Smooth muscle cell (in vitro differentiated cells): ENCODE measurements around the gene GTPBP1. TPM values are rescaled to one million over a fixed set of nuclear protein-coding genes. Genes with fewer than 3 reads are reported as not detected.

Experiments used
- DNase-seq: peaks from one replicate; lab custom pipeline; 2025; ENCODE audit not compliant: unreplicated experiment; lab: John Stamatoyannopoulos, UW
- H2AFZ ChIP-seq: fragments of 200-600 bp; sonication (generic); 2 replicates; pipeline ENCODE4 v1.6.0; 2016; ENCODE audit warnings: antibody characterized with exemption, low read depth, mild to moderate bottlenecking
- H3F3A ChIP-seq: fragments of 200-600 bp; sonication (generic); 2 replicates; pipeline ENCODE4 v1.6.0; 2017; ENCODE audit warnings: antibody characterized with exemption, low read depth
- H3K27ac ChIP-seq: fragments of 200-600 bp; sonication (generic); 2 replicates; pipeline ENCODE4 v1.5.1; 2016; ENCODE audit warnings: low read depth, mild to moderate bottlenecking
- H3K27me3 ChIP-seq: fragments of 200-600 bp; sonication (generic); 2 replicates; pipeline ENCODE4 v1.6.1; 2016; ENCODE audit warnings: low read depth, mild to moderate bottlenecking
- H3K36me3 ChIP-seq: fragments of 200-600 bp; sonication (generic); 2 replicates; pipeline ENCODE4 v1.5.1; 2016; ENCODE audit warnings: low read depth
- H3K4me1 ChIP-seq: fragments of 200-600 bp; sonication (generic); 2 replicates; pipeline ENCODE4 v1.5.1; 2016; ENCODE audit warnings: low read depth
- H3K4me2 ChIP-seq: fragments of 200-600 bp; sonication (generic); 2 replicates; pipeline ENCODE4 v1.6.0; 2016; ENCODE audit warnings: mild to moderate bottlenecking
- H3K4me3 ChIP-seq: fragments of 200-600 bp; sonication (generic); 2 replicates; pipeline ENCODE4 v1.5.1; 2016; ENCODE audit warnings: mild to moderate bottlenecking
- H3K79me2 ChIP-seq: fragments of 200-600 bp; sonication (generic); 2 replicates; pipeline ENCODE4 v1.6.0; 2016; ENCODE audit warnings: low read depth, mild to moderate bottlenecking
- H3K9ac ChIP-seq: fragments of 200-600 bp; sonication (generic); 2 replicates; pipeline ENCODE4 v1.6.0; 2016; ENCODE audit warnings: low read depth
- H3K9me3 ChIP-seq: fragments of 200-600 bp; sonication (generic); replicated peaks from 2 replicates; pipeline ENCODE4 v1.5.1; 2016; ENCODE audit warnings: low read depth
- H4K20me1 ChIP-seq: fragments of 200-600 bp; sonication (generic); 2 replicates; pipeline ENCODE4 v1.6.0; 2016; ENCODE audit warnings: low read depth
- CTCF ChIP-seq: fragments of 200-600 bp; sonication (generic); IDR thresholded peaks from 2 replicates; pipeline ENCODE4 v1.5.1; 2017; ENCODE audit warnings: borderline replicate concordance, mild to moderate bottlenecking, antibody characterized with exemption; ENCODE audit not compliant: insufficient read depth, poor library complexity, severe bottlenecking
- WGBS: methylation state at CpG from one replicate; pipeline ENCODE4 v1.1.7; 2016; ENCODE audit warnings: low lambda C conversion rate; 5-methylcytosine and 5-hydroxymethylcytosine counted together
- polyA plus RNA-seq: library from polyadenylated mRNA; unstranded; fragments of >200 nt; fragmentation: Nextera tagmentation; extraction: Ambion mirVana; gene quantifications from 2 replicates; pipeline ENCODE4 v1.2.1, GENCODE V29; 2016
- total RNA-seq: library from RNA; depleted of rRNA; stranded (reverse); fragments of >200 nt; gene quantifications from 2 replicates; pipeline ENCODE4 v1.2.3, GENCODE V29; 2014

GTPBP1 gene
- total and polyA plus RNA-seq, 2 experiments from 2014 or later: 23.7 to 25.3 TPM

- 98% methylated on average over 14 of the region's 14 CpGs for WGBS
- Histone ChIP-seq H3K27ac (no peak overlapping the region), H3F3A (peaks cover 1% of the 10 kb centered on the region), H3K9ac (no peak overlapping the region), H3K4me1 (peaks cover 2% of the 10 kb centered on the region), H3K4me2 (no peak overlapping the region), H3K4me3 (no peak overlapping the region), H3K79me2 (peaks cover 12% of the 10 kb centered on the region), H3K36me3 (no peaks in the 10 kb centered on the region), H2AFZ (no peak overlapping the region), H3K27me3 (no peaks in the 10 kb centered on the region), H4K20me1 (peaks cover 5% of the 10 kb centered on the region), H3K9me3 (no peaks in the 10 kb centered on the region)
- DNase-seq: no peak
- no peak for TF ChIP-seq CTCF
Observed at GRCh38 chr22:38750104-38750503, 44.4 kb downstream of the GTPBP1 start.

- no peaks in the 10 kb centered on the region for H3K36me3 ChIP-seq
- DNase-seq: no peak
- TF ChIP-seq CTCF: no peak
- 98% methylated on average over 16 of the region's 17 CpGs for WGBS
- no peaks in the 10 kb centered on the region for H3K27me3 ChIP-seq
- H3K27ac ChIP-seq: no peak overlapping the region
- H3K79me2 ChIP-seq: peaks cover 12% of the 10 kb centered on the region
- H2AFZ ChIP-seq: no peak overlapping the region
- peaks cover 3% of the 10 kb centered on the region for H3F3A ChIP-seq
- peaks cover 3% of the 10 kb centered on the region for H3K4me1 ChIP-seq
- no peaks in the 10 kb centered on the region for H3K9me3 ChIP-seq
- peaks cover 5% of the 10 kb centered on the region for H4K20me1 ChIP-seq
- H3K4me2 ChIP-seq: no peak overlapping the region
- no peak overlapping the region for H3K4me3 ChIP-seq
- no peak overlapping the region for H3K9ac ChIP-seq
Observed at GRCh38 chr22:38750638-38751037, 44.9 kb downstream of the GTPBP1 start.

- H3K79me2 ChIP-seq: peaks cover 12% of the 10 kb centered on the region
- no peaks in the 10 kb centered on the region for H3K27me3 ChIP-seq
- H3F3A ChIP-seq: peaks cover 3% of the 10 kb centered on the region
- no peak overlapping the region for H2AFZ ChIP-seq
- H3K36me3 ChIP-seq: no peaks in the 10 kb centered on the region
- H3K9me3 ChIP-seq: no peaks in the 10 kb centered on the region
- no peak for TF ChIP-seq CTCF
- no peak overlapping the region for H3K27ac ChIP-seq
- H3K9ac ChIP-seq: no peak overlapping the region
- peaks cover 3% of the 10 kb centered on the region for H3K4me1 ChIP-seq
- peaks cover 5% of the 10 kb centered on the region for H4K20me1 ChIP-seq
- no peak overlapping the region for H3K4me2 ChIP-seq
- DNase-seq: no peak
- H3K4me3 ChIP-seq: no peak overlapping the region
- 96% methylated on average over 12 of the region's 12 CpGs for WGBS
Observed at GRCh38 chr22:38751066-38751421, 45.3 kb downstream of the GTPBP1 start.

- H3K36me3 ChIP-seq: no peaks in the 10 kb centered on the region
- TF ChIP-seq CTCF: no peak
- H3K9ac ChIP-seq: no peak overlapping the region
- no peak overlapping the region for H3K4me3 ChIP-seq
- no peak overlapping the region for H3K27ac ChIP-seq
- peaks cover 12% of the 10 kb centered on the region for H3K79me2 ChIP-seq
- H3F3A ChIP-seq: peaks cover 3% of the 10 kb centered on the region
- WGBS: 97% methylated on average over 24 of the region's 24 CpGs
- DNase-seq: no peak
- peaks cover 5% of the 10 kb centered on the region for H4K20me1 ChIP-seq
- no peaks in the 10 kb centered on the region for H3K9me3 ChIP-seq
- peaks cover 3% of the 10 kb centered on the region for H3K4me1 ChIP-seq
- no peak overlapping the region for H3K4me2 ChIP-seq
- H3K27me3 ChIP-seq: no peaks in the 10 kb centered on the region
- H2AFZ ChIP-seq: no peak overlapping the region
Observed at GRCh38 chr22:38751422-38752346, 45.9 kb downstream of the GTPBP1 start.
